ENCODE measurements around the gene CCDC152.

Gene CCDC152

DNA sequence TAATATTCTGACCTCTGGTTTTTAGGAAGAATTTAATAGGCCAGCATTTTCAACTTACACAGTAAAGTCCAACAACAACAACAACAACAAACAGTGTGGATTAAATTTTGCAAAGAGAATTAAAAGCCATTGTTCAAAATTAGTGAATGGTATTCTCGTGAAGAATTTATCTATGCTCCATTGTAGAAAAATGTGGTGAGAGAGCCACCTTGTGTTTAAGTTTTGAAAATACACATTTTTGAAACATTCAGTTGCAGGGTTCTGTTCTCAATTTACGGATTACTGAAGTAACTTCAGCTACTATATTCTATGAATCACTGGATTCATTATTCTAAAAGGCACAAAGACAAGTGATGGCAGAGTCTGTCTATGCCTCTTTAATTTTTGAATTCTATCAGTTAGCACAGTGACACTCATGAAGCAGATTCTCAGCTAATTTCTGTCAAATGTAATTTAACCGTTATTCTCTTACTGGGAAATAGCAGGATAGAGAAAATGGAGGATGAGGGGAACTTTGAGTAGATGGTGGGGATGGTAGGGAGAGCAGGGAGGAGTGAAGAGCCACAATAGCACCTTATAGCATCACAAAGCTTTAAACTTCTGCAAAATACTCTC lies 11.0 kb downstream of the CCDC152 start:
- no peak overlapping the region for H3K27ac ChIP-seq
- H3K36me3 ChIP-seq (replicated peaks), result no peaks in the 10 kb centered on the region
- H3K27me3 ChIP-seq (replicated peaks), result no peaks in the 10 kb centered on the region
- TF ChIP-seq, protein P1, sequence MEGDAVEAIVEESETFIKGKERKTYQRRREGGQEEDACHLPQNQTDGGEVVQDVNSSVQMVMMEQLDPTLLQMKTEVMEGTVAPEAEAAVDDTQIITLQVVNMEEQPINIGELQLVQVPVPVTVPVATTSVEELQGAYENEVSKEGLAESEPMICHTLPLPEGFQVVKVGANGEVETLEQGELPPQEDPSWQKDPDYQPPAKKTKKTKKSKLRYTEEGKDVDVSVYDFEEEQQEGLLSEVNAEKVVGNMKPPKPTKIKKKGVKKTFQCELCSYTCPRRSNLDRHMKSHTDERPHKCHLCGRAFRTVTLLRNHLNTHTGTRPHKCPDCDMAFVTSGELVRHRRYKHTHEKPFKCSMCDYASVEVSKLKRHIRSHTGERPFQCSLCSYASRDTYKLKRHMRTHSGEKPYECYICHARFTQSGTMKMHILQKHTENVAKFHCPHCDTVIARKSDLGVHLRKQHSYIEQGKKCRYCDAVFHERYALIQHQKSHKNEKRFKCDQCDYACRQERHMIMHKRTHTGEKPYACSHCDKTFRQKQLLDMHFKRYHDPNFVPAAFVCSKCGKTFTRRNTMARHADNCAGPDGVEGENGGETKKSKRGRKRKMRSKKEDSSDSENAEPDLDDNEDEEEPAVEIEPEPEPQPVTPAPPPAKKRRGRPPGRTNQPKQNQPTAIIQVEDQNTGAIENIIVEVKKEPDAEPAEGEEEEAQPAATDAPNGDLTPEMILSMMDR (IDR thresholded peaks at IDR 0.05; ENCODE audit: low read depth, low read length, missing control alignments), result peak; percentile 1
- no peak overlapping the region for H3K4me3 ChIP-seq (ENCODE audit: low read depth, low read length)
- in situ Hi-C loops (cut with HindIII; ENCODE audit: low pct_ligation_motif_present, low sequenced_read_pairs), result no loop called here
- DNase-seq, result peak; percentile 11

- Histone ChIP-seq H3K4me3 (ENCODE audit: low read depth, low read length) (no peak overlapping the region), H3K27ac (no peak overlapping the region), H3K27me3 (replicated peaks) (no peaks in the 10 kb centered on the region), H3K36me3 (replicated peaks) (no peaks in the 10 kb centered on the region)
- DNase-seq, result no peak
- in situ Hi-C loops (cut with HindIII; ENCODE audit: low pct_ligation_motif_present, low sequenced_read_pairs), result no loop called here
- TF ChIP-seq, protein P1 (IDR thresholded peaks at IDR 0.05; ENCODE audit: low read depth, low read length, missing control alignments), result no peak
Observed at GRCh38 chr5:42768106-42768504, 11.5 kb downstream of the CCDC152 start.

GRCh38 chr5:42770003-42770402 lies 13.4 kb downstream of the CCDC152 start:
- no peak for DNase-seq
- no peak overlapping the region for H3K27ac ChIP-seq
- no peak overlapping the region for H3K4me3 ChIP-seq (ENCODE audit: low read depth, low read length)
- in situ Hi-C loops (cut with HindIII; ENCODE audit: low pct_ligation_motif_present, low sequenced_read_pairs), result no loop called here
- H3K36me3 ChIP-seq (replicated peaks), result no peaks in the 10 kb centered on the region
- no peaks in the 10 kb centered on the region for H3K27me3 ChIP-seq (replicated peaks)
- TF ChIP-seq, protein P1 (IDR thresholded peaks at IDR 0.05; ENCODE audit: low read depth, low read length, missing control alignments), result no peak

GRCh38 chr5:42772265-42772993 lies 15.8 kb downstream of the CCDC152 start:
- in situ Hi-C loops (cut with HindIII; ENCODE audit: low pct_ligation_motif_present, low sequenced_read_pairs), result no loop called here
- TF ChIP-seq, protein P1 (IDR thresholded peaks at IDR 0.05; ENCODE audit: low read depth, low read length, missing control alignments), result no peak

DNA sequence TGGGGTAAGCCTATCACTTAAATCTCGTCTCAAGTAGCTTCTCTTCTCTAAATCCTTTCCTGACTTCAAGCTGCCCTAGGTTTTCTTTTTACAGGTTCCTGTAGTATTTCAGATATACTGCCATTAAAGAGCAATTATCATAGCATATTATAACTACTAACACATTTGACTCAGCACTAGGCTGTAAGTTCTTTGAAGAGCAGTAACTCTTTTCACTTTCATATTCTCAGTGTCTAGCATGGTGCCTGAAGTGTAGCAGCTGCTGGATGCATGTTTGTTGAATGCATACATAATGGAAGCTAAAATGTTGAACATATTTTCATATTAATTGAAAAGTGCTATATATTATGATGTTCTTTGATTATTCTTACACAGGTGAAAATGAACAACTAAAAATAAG lies 22.5 kb downstream of the CCDC152 start:
- no peaks in the 10 kb centered on the region for H3K36me3 ChIP-seq (replicated peaks)
- H3K4me3 ChIP-seq (ENCODE audit: low read depth, low read length), result no peak overlapping the region
- no peak for DNase-seq
- H3K27ac ChIP-seq, result no peak overlapping the region
- in situ Hi-C loops (cut with HindIII; ENCODE audit: low pct_ligation_motif_present, low sequenced_read_pairs), result no loop called here
- TF ChIP-seq, protein P1 (IDR thresholded peaks at IDR 0.05; ENCODE audit: low read depth, low read length, missing control alignments), result no peak
- H3K27me3 ChIP-seq (replicated peaks), result no peaks in the 10 kb centered on the region

More at GRCh38 chr5:42772265-42772993, 15.8 kb downstream of the CCDC152 start:
- no peak for DNase-seq
- no peaks in the 10 kb centered on the region for H3K27me3 ChIP-seq (replicated peaks)
- H3K27ac ChIP-seq, result no peak overlapping the region
- H3K4me3 ChIP-seq (ENCODE audit: low read depth, low read length), result no peak overlapping the region
- no peaks in the 10 kb centered on the region for H3K36me3 ChIP-seq (replicated peaks)

All from brain microvascular endothelial cell (primary cell).